Activated CD8-positive, alpha-beta T cell treated with anti-CD3 and anti-CD28 coated beads for 36 hours (primary cell): ENCODE data around the gene MAST3. TPM values are rescaled to one million over a fixed set of nuclear protein-coding genes. Genes with fewer than 3 reads are reported as not detected.

Source experiments
- ATAC-seq: fragments of 200-7000 bp; cut with Tn5 transposase; one replicate; pipeline ENCODE4 v1.10.0; 2021; ENCODE audit warnings: mild to moderate bottlenecking, moderate library complexity
- CTCF ChIA-PET: fragments of 350-600 bp; sonication (Branson Sonifier 250); formaldehyde crosslinking; loops from one replicate; lab custom pipeline; 2021; ENCODE audit warnings: antibody characterized with exemption; lab: Charles Lee
- POLR2A ChIA-PET: fragments of 350-600 bp; sonication (Branson Sonifier 250); formaldehyde crosslinking; loops from one replicate; lab custom pipeline; 2021; ENCODE audit warnings: antibody characterized with exemption; lab: Charles Lee
- DNase-seq: peaks from one replicate; pipeline ENCODE4 v3.0.0-alpha.2; 2020
- H3K27ac Mint-ChIP-seq: one replicate; pipeline ENCODE4 v1.8.0; 2021; ENCODE audit warnings: mild to moderate bottlenecking, mixed read lengths
- H3K27me3 Mint-ChIP-seq: one replicate; pipeline ENCODE4 v1.8.0; 2021; ENCODE audit warnings: mixed read lengths
- H3K36me3 Mint-ChIP-seq: one replicate; pipeline ENCODE4 v1.8.0; 2021; ENCODE audit warnings: low read depth, mixed read lengths
- H3K4me1 Mint-ChIP-seq: one replicate; pipeline ENCODE4 v1.8.0; 2021; ENCODE audit warnings: low read depth, mixed read lengths
- H3K4me3 Mint-ChIP-seq: one replicate; pipeline ENCODE4 v1.8.0; 2021; ENCODE audit warnings: mild to moderate bottlenecking, moderate library complexity, mixed read lengths
- H3K9me3 Mint-ChIP-seq: one replicate; pipeline ENCODE4 v1.8.0; 2021; ENCODE audit warnings: mixed read lengths
- intact Hi-C: fragments of 100-400 bp; cut with micrococcal nuclease; formaldehyde crosslinking; loops from one replicate; pipeline ENCODE4 v1.10.0; 2022
- total RNA-seq, 2 experiments: library from RNA; stranded (reverse); gene quantifications; one replicate each; pipeline ENCODE4 v1.2.3, GENCODE V29; 2021
- TF ChIP-seq, protein P1 (sequence below): fragments of 200-600 bp; IDR thresholded peaks from one replicate; pipeline ENCODE4 v1.8.0; 2022; ENCODE audit warnings: antibody characterized with exemption, mild to moderate bottlenecking

Gene MAST3
- total RNA-seq, 2 experiments from 2014 or later, result 23.1 to 23.3 TPM

DNA sequence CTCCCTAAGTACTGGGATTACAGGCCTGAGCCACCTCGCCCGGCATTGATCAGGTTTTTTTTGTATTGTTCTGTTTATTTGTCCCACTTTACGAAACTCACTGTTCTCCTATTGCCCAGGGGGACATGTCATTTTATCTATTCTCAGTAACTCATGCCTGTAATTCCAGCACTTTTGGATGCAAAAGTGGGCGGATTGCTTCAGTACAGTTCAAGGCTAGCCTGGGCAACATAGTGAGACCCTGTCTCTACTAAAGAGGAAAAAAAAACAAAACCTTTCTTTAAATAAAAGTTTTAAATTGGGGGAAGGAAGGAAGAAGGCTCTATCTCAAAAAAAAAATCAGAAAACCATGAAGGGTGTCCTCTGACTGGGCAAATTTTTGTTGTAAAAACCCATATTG, 92.7 kb downstream of the MAST3 start:
- TF ChIP-seq, protein P1, sequence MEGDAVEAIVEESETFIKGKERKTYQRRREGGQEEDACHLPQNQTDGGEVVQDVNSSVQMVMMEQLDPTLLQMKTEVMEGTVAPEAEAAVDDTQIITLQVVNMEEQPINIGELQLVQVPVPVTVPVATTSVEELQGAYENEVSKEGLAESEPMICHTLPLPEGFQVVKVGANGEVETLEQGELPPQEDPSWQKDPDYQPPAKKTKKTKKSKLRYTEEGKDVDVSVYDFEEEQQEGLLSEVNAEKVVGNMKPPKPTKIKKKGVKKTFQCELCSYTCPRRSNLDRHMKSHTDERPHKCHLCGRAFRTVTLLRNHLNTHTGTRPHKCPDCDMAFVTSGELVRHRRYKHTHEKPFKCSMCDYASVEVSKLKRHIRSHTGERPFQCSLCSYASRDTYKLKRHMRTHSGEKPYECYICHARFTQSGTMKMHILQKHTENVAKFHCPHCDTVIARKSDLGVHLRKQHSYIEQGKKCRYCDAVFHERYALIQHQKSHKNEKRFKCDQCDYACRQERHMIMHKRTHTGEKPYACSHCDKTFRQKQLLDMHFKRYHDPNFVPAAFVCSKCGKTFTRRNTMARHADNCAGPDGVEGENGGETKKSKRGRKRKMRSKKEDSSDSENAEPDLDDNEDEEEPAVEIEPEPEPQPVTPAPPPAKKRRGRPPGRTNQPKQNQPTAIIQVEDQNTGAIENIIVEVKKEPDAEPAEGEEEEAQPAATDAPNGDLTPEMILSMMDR, result no peak
- Mint-ChIP-seq H3K27me3 (no peaks in the 10 kb centered on the region), H3K9me3 (no peaks in the 10 kb centered on the region), H3K36me3 (no peaks in the 10 kb centered on the region), H3K4me3 (no peak overlapping the region), H3K4me1 (peaks cover 20% of the 10 kb centered on the region), H3K27ac (no peak overlapping the region)
- POLR2A ChIA-PET, result interaction anchor here (1.0 kb wide), 1 partner anchor 12 kb away, joined by 3 read pairs; no protein-coding TSS in a partner anchor
- CTCF ChIA-PET, result interaction anchor here (3.0 to 5.3 kb wide), 2 partner anchors 63 to 198 kb away, joined by 12 to 52 read pairs; a partner anchor contains a TSS
- ATAC-seq (no peak), DNase-seq (no peak)
- intact Hi-C loops, result no loop called here

DNA sequence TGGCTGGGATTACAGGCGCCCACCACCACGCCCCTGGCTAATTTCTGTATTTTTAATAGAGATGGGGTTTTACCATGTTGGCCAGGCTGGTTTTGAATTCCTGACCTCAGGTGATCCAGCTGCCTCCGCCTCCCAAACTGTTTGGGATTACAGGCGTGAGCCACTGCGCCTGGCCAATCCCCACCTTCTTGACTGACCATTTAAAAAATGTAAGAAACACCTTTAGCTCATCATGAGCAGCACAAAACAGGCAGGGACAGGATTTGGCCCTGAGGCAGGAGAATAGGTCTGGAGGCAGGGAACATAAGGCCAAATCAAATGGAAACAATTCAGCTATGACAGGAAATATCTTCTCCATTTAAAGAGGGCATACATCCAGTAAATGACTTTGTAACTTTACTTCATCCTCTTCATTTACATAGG, 94.1 kb downstream of the MAST3 start:
- no peak for ATAC-seq
- TF ChIP-seq, protein P1, result no peak

DNA sequence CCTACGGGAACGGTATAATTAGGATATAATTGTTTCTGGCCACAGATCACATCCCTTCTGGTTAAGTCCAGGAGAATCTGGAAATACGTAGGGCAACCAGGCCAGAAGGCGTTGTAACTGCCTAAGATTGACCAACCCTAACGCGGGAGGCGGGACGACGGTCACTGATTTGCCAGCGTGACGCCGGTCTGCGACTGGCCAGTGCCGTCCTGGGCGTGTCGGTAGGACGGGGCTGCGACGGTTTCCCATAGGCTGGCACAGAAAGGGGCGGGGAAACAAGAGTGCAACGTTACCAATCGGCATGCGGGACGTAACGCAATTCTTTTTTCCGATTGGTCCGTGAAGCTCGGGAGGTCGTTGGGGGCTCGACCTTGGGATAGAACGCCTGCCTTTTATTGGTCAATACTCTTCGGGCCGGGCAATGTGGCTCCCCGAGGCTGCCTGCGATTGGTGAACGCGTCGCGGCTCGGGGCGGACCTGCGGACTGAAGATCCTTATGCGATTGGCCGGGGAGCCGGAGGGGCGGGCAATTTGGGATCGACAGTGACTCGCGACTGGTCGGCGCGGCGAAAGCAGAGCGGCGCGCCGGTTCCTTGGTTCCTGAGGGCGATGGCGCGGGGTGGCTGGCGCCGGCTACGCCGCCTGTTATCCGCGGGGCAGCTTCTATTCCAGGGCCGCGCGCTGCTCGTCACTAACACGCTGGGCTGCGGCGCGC, 95.3 kb downstream of the MAST3 start, which contains the start of gene MPV17L2:
TSS of gene MPV17L2 (plus strand) at position 546 of the 715 bp plus-strand sequence. CDS start at position 610, 64 bp downstream.
- POLR2A ChIA-PET, result interaction anchor here (1.0 to 4.7 kb wide), 8 partner anchors 9 to 226 kb away, joined by 3 to 25 read pairs (median 4); partner anchors contain the start of genes RAB3A and SSBP4
- peaks cover under 1% of the 10 kb centered on the region for H3K36me3 Mint-ChIP-seq
- TF ChIP-seq, protein P1, result no peak
- intact Hi-C loops, result no loop called here
- ATAC-seq, result peak; percentile 93
- no peaks in the 10 kb centered on the region for H3K27me3 Mint-ChIP-seq
- CTCF ChIA-PET, result interaction anchor here (0.6 to 5.3 kb wide), 20 partner anchors 9 to 221 kb away, joined by 3 to 52 read pairs (median 4); partner anchors contain the start of gene RAB3A
- DNase-seq, result peak; percentile 99
- H3K4me1 Mint-ChIP-seq, result peaks cover 20% of the 10 kb centered on the region
- H3K9me3 Mint-ChIP-seq, result no peaks in the 10 kb centered on the region
- peak within 1 kb of the TSS; percentile 88 for H3K27ac Mint-ChIP-seq
- peak within 1 kb of the TSS; percentile 79 for H3K4me3 Mint-ChIP-seq

More for the DNA sequence above, 94.1 kb downstream of the MAST3 start:
- CTCF ChIA-PET, result interaction anchor here (0.6 to 5.3 kb wide), 21 partner anchors 9 to 225 kb away, joined by 3 to 52 read pairs (median 4); a partner anchor contains a TSS
- Mint-ChIP-seq H3K4me3 (peak overlapping the region; percentile 79), H3K27ac (peak overlapping the region; percentile 88), H3K9me3 (no peaks in the 10 kb centered on the region), H3K36me3 (no peaks in the 10 kb centered on the region), H3K4me1 (peaks cover 20% of the 10 kb centered on the region), H3K27me3 (no peaks in the 10 kb centered on the region)
- POLR2A ChIA-PET, result interaction anchor here (0.6 to 4.7 kb wide), 5 partner anchors 13 to 138 kb away, joined by 3 to 25 read pairs (median 4); partner anchors contain the start of gene RAB3A
- intact Hi-C loops, result no loop called here
- DNase-seq, result no peak

DNA sequence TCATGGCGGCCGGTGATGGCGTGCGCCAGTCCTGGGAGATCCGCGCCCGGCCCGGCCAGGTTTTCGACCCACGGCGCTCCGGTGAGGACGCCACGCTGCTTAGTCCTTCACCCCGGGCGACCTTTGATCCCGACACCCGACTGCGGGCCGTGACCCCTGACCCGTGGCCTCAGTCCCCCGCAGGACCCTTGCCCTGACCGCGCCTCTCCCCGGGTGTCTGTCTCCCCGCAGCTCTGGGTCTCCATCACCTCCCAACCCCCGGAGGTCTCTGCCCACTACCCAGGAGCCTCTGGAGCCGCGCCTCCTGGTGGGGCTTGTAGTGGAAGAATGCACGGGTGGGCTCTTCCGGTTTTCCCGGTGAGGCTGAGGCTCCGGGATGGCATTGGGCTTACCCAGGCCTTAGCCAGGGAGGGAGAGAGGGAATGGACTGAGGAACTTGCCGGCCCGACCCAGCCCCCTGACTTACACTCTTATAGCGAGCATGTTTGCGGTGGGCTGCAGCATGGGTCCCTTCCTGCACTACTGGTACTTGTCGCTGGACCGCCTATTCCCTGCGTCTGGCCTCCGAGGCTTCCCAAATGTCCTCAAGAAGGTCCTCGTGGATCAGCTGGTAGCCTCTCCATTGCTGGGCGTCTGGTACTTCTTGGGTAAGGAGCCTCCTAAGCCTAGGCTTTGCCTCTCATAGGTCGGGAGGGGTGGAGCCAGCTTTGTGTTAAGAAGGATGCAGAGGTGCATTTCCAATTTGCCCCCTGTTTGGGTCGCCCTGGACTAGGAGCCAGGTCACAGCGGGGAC, 96.0 kb downstream of the MAST3 start:
- ChIA-PET CTCF (interaction anchor here (0.6 to 5.3 kb wide), 14 partner anchors 10 to 149 kb away, joined by 3 to 52 read pairs (median 4); partner anchors contain the start of gene RAB3A), POLR2A (interaction anchor here (1.1 to 4.7 kb wide), 7 partner anchors 10 to 225 kb away, joined by 3 to 25 read pairs (median 4); partner anchors contain the start of genes JUND, RAB3A and SSBP4)
- intact Hi-C loops, result no loop called here
- H3K9me3 Mint-ChIP-seq, result no peaks in the 10 kb centered on the region
- TF ChIP-seq, protein P1, result no peak
- peak overlapping the region; percentile 79 for H3K4me3 Mint-ChIP-seq
- peak; percentile 18 for DNase-seq
- H3K27ac Mint-ChIP-seq, result peak overlapping the region; percentile 88
- no peak for ATAC-seq
- H3K27me3 Mint-ChIP-seq, result no peaks in the 10 kb centered on the region
- H3K4me1 Mint-ChIP-seq, result peaks cover 20% of the 10 kb centered on the region
- peaks cover 6% of the 10 kb centered on the region for H3K36me3 Mint-ChIP-seq
